Endothelial cell of umbilical vein (primary cell): ENCODE measurements around the gene EVI5. TPM values are rescaled to one million over a fixed set of nuclear protein-coding genes. Genes with fewer than 3 reads are reported as not detected.

Source experiments
- BruUV-seq: library from RNA; stranded (reverse); fragments of 400-500 nt; replicated peaks from 2 replicates; lab custom pipeline; 2021; lab: Mats Ljungman, UMichigan
- CTCF ChIA-PET: fragments of 300-600, 350-600 bp; sonication (Branson Sonifier 250); formaldehyde crosslinking; loops from one replicate; lab custom pipeline; 2021; ENCODE audit warnings: antibody characterized with exemption, inconsistent platforms; lab: Charles Lee
- POLR2A ChIA-PET: fragments of 300-600, 350-600 bp; sonication (Branson Sonifier 250); formaldehyde crosslinking; loops from one replicate; lab custom pipeline; 2021; ENCODE audit warnings: antibody characterized with exemption, inconsistent platforms; lab: Charles Lee
- DNase-seq: peaks from one replicate; pipeline ENCODE4 v3.0.0-alpha.2; 2011; ENCODE audit warnings: low read depth, low spot score
- FAIRE-seq: peaks from 2 replicates; lab custom pipeline; 2011; peaks lifted over from hg19 to GRCh38; lab: Jason Lieb, UNC
- H2AFZ ChIP-seq: 2 replicates; pipeline ENCODE4 v1.6.0; 2012; ENCODE audit warnings: low read depth, low read length, control low read depth, inconsistent platforms
- H3K27ac ChIP-seq: 2 replicates; pipeline ENCODE4 v1.5.1; 2011; ENCODE audit warnings: low read depth, mild to moderate bottlenecking, control low read depth, low read length, moderate library complexity; ENCODE audit not compliant: insufficient read depth
- H3K27me3 ChIP-seq, 2 experiments: 2 replicates each; pipeline versions ENCODE4 v1.6.0 to v1.6.1; 2011; ENCODE audit warnings: low read length in 2 of 2, mixed read lengths in 1 of 2; ENCODE audit not compliant: control insufficient read depth in 2 of 2, insufficient read depth in 2 of 2
- H3K36me3 ChIP-seq, 2 experiments: 2 replicates in 1 of 2; 3 replicates in 1 of 2; pipeline ENCODE4 v1.5.1; 2011; ENCODE audit warnings: low read length in 2 of 2, mild to moderate bottlenecking in 1 of 2, moderate library complexity in 1 of 2; ENCODE audit not compliant: control insufficient read depth in 2 of 2, insufficient read depth in 2 of 2; ENCODE audit errors: extremely low read depth in 1 of 2
- H3K4me1 ChIP-seq: 3 replicates; pipeline ENCODE4 v1.5.1; 2011; ENCODE audit warnings: mild to moderate bottlenecking, low read length; ENCODE audit not compliant: control insufficient read depth, insufficient read depth; ENCODE audit errors: extremely low read depth
- H3K4me2 ChIP-seq: 2 replicates; pipeline ENCODE4 v1.6.1; 2011; ENCODE audit warnings: low read length, control low read depth, mixed read lengths; ENCODE audit not compliant: insufficient read depth
- H3K4me3 ChIP-seq, 3 experiments: fragments of 200-600 bp in 1 of 3; sonication (generic), shearing (Covaris generic) in 1 of 3; replicated peaks in 1 of 3; 2 replicates each; pipeline ENCODE4 v1.5.1; 2011 to 2016; ENCODE audit warnings: control low read depth in 3 of 3, low read length in 3 of 3, mild to moderate bottlenecking in 2 of 3, inconsistent platforms in 1 of 3, low read depth in 1 of 3, moderate library complexity in 1 of 3; ENCODE audit not compliant: insufficient read depth in 1 of 3
- H3K79me2 ChIP-seq: 2 replicates; pipeline ENCODE4 v1.6.0; 2012; ENCODE audit warnings: low read length, inconsistent platforms; ENCODE audit not compliant: control insufficient read depth, insufficient read depth
- H3K9ac ChIP-seq: replicated peaks from 2 replicates; pipeline ENCODE3; 2011; ENCODE audit warnings: low read length, control low read depth; ENCODE audit not compliant: insufficient read depth; ENCODE audit errors: extremely low read depth
- H3K9me1 ChIP-seq: replicated peaks from 3 replicates; pipeline ENCODE4 v1.6.0; 2011; ENCODE audit warnings: mild to moderate bottlenecking, low read length; ENCODE audit not compliant: control insufficient read depth, insufficient read depth; ENCODE audit errors: extremely low read depth
- H3K9me3 ChIP-seq: replicated peaks from 2 replicates; pipeline ENCODE4 v1.5.1; 2012; ENCODE audit warnings: low read length, inconsistent platforms; ENCODE audit not compliant: control insufficient read depth, insufficient read depth
- H4K20me1 ChIP-seq: replicated peaks from 2 replicates; pipeline ENCODE3; 2011; ENCODE audit warnings: mild to moderate bottlenecking, low read length; ENCODE audit not compliant: control insufficient read depth, insufficient read depth; ENCODE audit errors: extremely low read depth
- CTCF ChIP-seq, 2 donors: IDR thresholded peaks; 1 replicate in 1 of 2; 2 replicates in 1 of 2; pipeline ENCODE4 v1.5.1; 2011; ENCODE audit warnings: low read length in 2 of 2, mild to moderate bottlenecking in 2 of 2, moderate library complexity in 2 of 2, control low read depth in 1 of 2, inconsistent platforms in 1 of 2, low read depth in 1 of 2; ENCODE audit not compliant: insufficient read depth in 1 of 2; ENCODE audit errors: extremely low read depth in 1 of 2
- EZH2 ChIP-seq: IDR thresholded peaks from 2 replicates; pipeline ENCODE4 v1.6.1; 2012; ENCODE audit warnings: borderline replicate concordance, low read depth, mild to moderate bottlenecking, moderate library complexity, low read length, inconsistent platforms; ENCODE audit not compliant: severe bottlenecking
- GATA2 ChIP-seq: IDR thresholded peaks from 2 replicates; pipeline ENCODE4 v1.7.0; 2011; ENCODE audit warnings: low read depth, mild to moderate bottlenecking, moderate library complexity, mixed read lengths, low read length; ENCODE audit not compliant: insufficient read length, insufficient read depth
- JUN ChIP-seq: IDR thresholded peaks from 2 replicates; pipeline ENCODE4 v1.6.1; 2011; ENCODE audit warnings: borderline replicate concordance, low read depth; ENCODE audit not compliant: insufficient read length, insufficient read depth
- MAX ChIP-seq: IDR thresholded peaks from 2 replicates; pipeline ENCODE4 v1.6.1; 2011; ENCODE audit not compliant: insufficient read depth, insufficient read length
- dilution Hi-C: fragments of 300-500 bp; cut with MboI; formaldehyde crosslinking; loops from one replicate; pipeline ENCODE4 v1.15.0; 2019; ENCODE audit warnings: low sequenced_read_pairs; ENCODE audit not compliant: extremely low pct_ligation_motif_present
- intact Hi-C: fragments of 100-400 bp; cut with micrococcal nuclease; formaldehyde crosslinking; loops from one replicate; pipeline ENCODE4 v1.10.0; 2022
- polyA plus RNA-seq, 4 experiments: library from polyadenylated mRNA; depleted of rRNA in 3 of 4; stranded (reverse) in 3 of 4; unstranded in 1 of 4; fragments of >200 nt; gene quantifications; 2 replicates each; pipeline versions ENCODE4 v1.2.1 to v1.2.3, GENCODE V29; 2011 to 2012; ENCODE audit warnings: missing spikeins in 1 of 4
- total RNA-seq: library from RNA; stranded (reverse); gene quantifications from 2 replicates; pipeline ENCODE4 v1.2.3, GENCODE V29; 2021

EVI5 gene
- total and polyA plus RNA-seq, 2 donors (not counting 3 experiments of a cell fraction or from before 2014, with no cell fraction given), result 5.0 to 26.2 TPM

- Histone ChIP-seq H3K27me3 (no peaks in the 10 kb centered on the region), H3K9ac (no peak overlapping the region), H3K9me3 (no peaks in the 10 kb centered on the region), H3K4me2 (no peak overlapping the region), H3K4me3 (no peak overlapping the region), H4K20me1 (no peaks in the 10 kb centered on the region), H3K79me2 (no peaks in the 10 kb centered on the region), H2AFZ (no peak overlapping the region), H3K9me1 (no peaks in the 10 kb centered on the region), H3K27ac (no peak overlapping the region), H3K4me1 (no peaks in the 10 kb centered on the region), H3K36me3 (no peaks in the 10 kb centered on the region)
- ChIA-PET CTCF (no interaction called here), POLR2A (no interaction called here)
- DNase-seq, result no peak
- intact Hi-C loops, result no loop called here
- FAIRE-seq, result no peak
- dilution Hi-C loops, result no loop called here
- TF ChIP-seq JUN, result no peak
- no peak for TF ChIP-seq EZH2
- no peak for TF ChIP-seq MAX
- TF ChIP-seq CTCF (IDR thresholded peaks at IDR 0.05; ENCODE audit: extremely low read depth in 1 of 2, insufficient read depth in 1 of 2, low read depth in 1 of 2, low read length in 2 of 2), result no peak
- TF ChIP-seq GATA2, result no peak
- BruUV-seq, result no TSS peak
Observed at GRCh38 chr1:92504291-92505014, 280.5 kb downstream of the EVI5 start.
